OCI-M1 (cell line): Measurements from ENCODE around the gene NEGR1.

Experiments
- DNase-seq: peaks from one replicate; lab custom pipeline; 2025; lab: John Stamatoyannopoulos, UW

NEGR1 gene

GRCh38 chr1:71357708-71358107, 924.6 kb downstream of the NEGR1 start:
- no peak for DNase-seq

GRCh38 chr1:71351438-71351837, 930.9 kb downstream of the NEGR1 start:
- peak; percentile 4 for DNase-seq

- DNase-seq = no peak
These were observed 931.5 kb downstream of the NEGR1 start for GRCh38 chr1:71350805-71351204.

- DNase-seq = no peak
These were observed 932.0 kb downstream of the NEGR1 start for GRCh38 chr1:71350330-71350729.
